Loucy (cell line): ENCODE data around the gene NFS1.

Experiments
- EZH2phosphoT487 ChIP-seq: fragments of 200-600 bp; IDR thresholded peaks from 2 replicates; pipeline ENCODE4 v1.6.1; 2018; ENCODE audit warnings: antibody characterized with exemption, mild to moderate bottlenecking, moderate library complexity, borderline replicate concordance
- TF ChIP-seq, protein P1 (sequence below): fragments of 200-600 bp; sonication (generic); conservative IDR thresholded peaks from 2 replicates; pipeline ENCODE4 v1.5.1; 2014; ENCODE audit warnings: mild to moderate bottlenecking, antibody characterized with exemption, low read length

DNA sequence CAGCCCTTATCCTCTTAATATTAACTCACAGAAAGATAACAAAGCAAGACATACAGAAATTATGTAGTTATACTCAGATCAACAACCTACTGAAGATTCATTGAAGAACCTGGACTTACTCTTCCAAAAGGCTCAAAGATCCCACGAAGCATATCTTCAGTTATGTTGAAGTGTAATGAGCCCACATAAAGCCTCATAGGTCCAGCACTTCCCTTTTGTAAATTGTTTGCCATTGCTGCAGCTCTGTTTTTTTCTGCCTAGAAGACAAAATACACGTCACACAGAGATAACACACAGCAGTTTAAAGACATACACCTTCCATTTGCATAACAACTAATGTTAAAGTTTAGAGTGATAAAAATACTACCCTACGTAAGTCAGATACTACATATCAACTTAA lies 22.5 kb upstream of the NFS1 start:
- TF ChIP-seq, protein P1, sequence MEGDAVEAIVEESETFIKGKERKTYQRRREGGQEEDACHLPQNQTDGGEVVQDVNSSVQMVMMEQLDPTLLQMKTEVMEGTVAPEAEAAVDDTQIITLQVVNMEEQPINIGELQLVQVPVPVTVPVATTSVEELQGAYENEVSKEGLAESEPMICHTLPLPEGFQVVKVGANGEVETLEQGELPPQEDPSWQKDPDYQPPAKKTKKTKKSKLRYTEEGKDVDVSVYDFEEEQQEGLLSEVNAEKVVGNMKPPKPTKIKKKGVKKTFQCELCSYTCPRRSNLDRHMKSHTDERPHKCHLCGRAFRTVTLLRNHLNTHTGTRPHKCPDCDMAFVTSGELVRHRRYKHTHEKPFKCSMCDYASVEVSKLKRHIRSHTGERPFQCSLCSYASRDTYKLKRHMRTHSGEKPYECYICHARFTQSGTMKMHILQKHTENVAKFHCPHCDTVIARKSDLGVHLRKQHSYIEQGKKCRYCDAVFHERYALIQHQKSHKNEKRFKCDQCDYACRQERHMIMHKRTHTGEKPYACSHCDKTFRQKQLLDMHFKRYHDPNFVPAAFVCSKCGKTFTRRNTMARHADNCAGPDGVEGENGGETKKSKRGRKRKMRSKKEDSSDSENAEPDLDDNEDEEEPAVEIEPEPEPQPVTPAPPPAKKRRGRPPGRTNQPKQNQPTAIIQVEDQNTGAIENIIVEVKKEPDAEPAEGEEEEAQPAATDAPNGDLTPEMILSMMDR, result no peak
- no peak for TF ChIP-seq EZH2phosphoT487
